H1 (cell line): ENCODE measurements around the gene DEAF1. TPM values are rescaled to one million over a fixed set of nuclear protein-coding genes. Genes with fewer than 3 reads are reported as not detected.

ENCODE experiments used
- CTCF ChIA-PET: fragments of 300-600 bp; sonication (Branson Sonifier 250); formaldehyde crosslinking; loops from one replicate; lab custom pipeline; 2021; ENCODE audit not compliant: partially characterized antibody; lab: Charles Lee
- POLR2A ChIA-PET: fragments of 300-600 bp; sonication (Branson Sonifier 250); formaldehyde crosslinking; loops from one replicate; lab custom pipeline; 2021; ENCODE audit warnings: inconsistent platforms; ENCODE audit not compliant: partially characterized antibody; lab: Charles Lee
- DNase-seq, 2 experiments: peaks; one replicate each; pipeline versions ENCODE4 v3.0.0 to v3.0.0-alpha.2; 2010 to 2022; ENCODE audit warnings: low spot score in 2 of 2, low read depth in 1 of 2, mixed read lengths in 1 of 2
- FAIRE-seq: peaks from 2 replicates; lab custom pipeline; 2011; peaks lifted over from hg19 to GRCh38; lab: Jason Lieb, UNC
- H2AFZ ChIP-seq: 2 replicates; pipeline ENCODE4 v1.8.1; 2012; ENCODE audit warnings: low read length, inconsistent platforms
- H2AK5ac ChIP-seq: 2 replicates; pipeline ENCODE4 v1.6.1; 2013; ENCODE audit warnings: low read depth, low read length
- H2BK120ac ChIP-seq: replicated peaks from 2 replicates; pipeline ENCODE3; 2013; ENCODE audit warnings: low read depth, low read length, inconsistent platforms
- H2BK12ac ChIP-seq: 2 replicates; pipeline ENCODE4 v1.6.1; 2013; ENCODE audit warnings: low read depth, low read length
- H2BK15ac ChIP-seq: 2 replicates; pipeline ENCODE4 v1.6.1; 2013; ENCODE audit warnings: low read length
- H2BK20ac ChIP-seq: 2 replicates; pipeline ENCODE4 v1.6.1; 2013; ENCODE audit warnings: low read length
- H2BK5ac ChIP-seq: 2 replicates; pipeline ENCODE4 v1.6.1; 2013; ENCODE audit warnings: low read depth, low read length
- H3K14ac ChIP-seq: 2 replicates; pipeline ENCODE4 v1.6.1; 2013; ENCODE audit warnings: inconsistent platforms; ENCODE audit not compliant: insufficient read length
- H3K18ac ChIP-seq: 2 replicates; pipeline ENCODE4 v1.6.1; 2013; ENCODE audit warnings: low read length; ENCODE audit errors: extremely low read depth
- H3K23ac ChIP-seq: 2 replicates; pipeline ENCODE4 v1.6.1; 2013; ENCODE audit warnings: inconsistent platforms; ENCODE audit not compliant: insufficient read length
- H3K23me2 ChIP-seq: 2 replicates; pipeline ENCODE4 v1.6.1; 2013; ENCODE audit warnings: low read depth, low read length
- H3K27ac ChIP-seq: 2 replicates; pipeline ENCODE4 v1.6.1; 2011; ENCODE audit warnings: low read depth, low read length, inconsistent platforms
- H3K27me3 ChIP-seq, 4 experiments: replicated peaks in 1 of 4; 1 replicate in 1 of 4; 2 replicates in 3 of 4; pipeline versions ENCODE4 v1.6.1 to v1.8.1; 2011 to 2013; ENCODE audit warnings: low read length in 3 of 4, mild to moderate bottlenecking in 3 of 4, inconsistent platforms in 2 of 4, mixed read lengths in 2 of 4, moderate library complexity in 1 of 4; ENCODE audit not compliant: control insufficient read depth in 3 of 4, insufficient read depth in 3 of 4; ENCODE audit errors: extremely low read depth in 1 of 4
- H3K36me3 ChIP-seq, 4 experiments: 2 replicates each; pipeline versions ENCODE4 v1.6.1 to v1.8.1; 2011 to 2013; ENCODE audit warnings: mild to moderate bottlenecking in 4 of 4, low read length in 3 of 4, moderate library complexity in 2 of 4, control low read depth in 1 of 4, inconsistent platforms in 1 of 4; ENCODE audit not compliant: insufficient read depth in 4 of 4, control insufficient read depth in 2 of 4
- H3K4ac ChIP-seq: replicated peaks from 2 replicates; pipeline ENCODE3; 2013; ENCODE audit warnings: low read length, low read depth, mixed read lengths, inconsistent platforms; ENCODE audit not compliant: insufficient read length
- H3K4me1 ChIP-seq, 4 experiments: replicated peaks in 1 of 4; 1 replicate in 1 of 4; 2 replicates in 3 of 4; pipeline versions ENCODE4 v1.6.1 to v1.8.1; 2011 to 2013; ENCODE audit warnings: low read length in 3 of 4, inconsistent platforms in 2 of 4, mixed read lengths in 1 of 4; ENCODE audit not compliant: insufficient read depth in 4 of 4, control insufficient read depth in 3 of 4
- H3K4me2 ChIP-seq, 2 experiments: 2 replicates each; pipeline versions ENCODE4 v1.6.1 to v1.8.1; 2011 to 2013; ENCODE audit warnings: low read depth in 2 of 2, low read length in 2 of 2, control low read depth in 1 of 2, inconsistent platforms in 1 of 2, mild to moderate bottlenecking in 1 of 2; ENCODE audit not compliant: insufficient read depth in 1 of 2
- H3K4me3 ChIP-seq, 4 experiments: fragments of 200-600, 300-600 bp in 1 of 4; sonication (generic), shearing (Covaris generic), sonication (Bioruptor Twin) in 1 of 4; 2 replicates each; pipeline versions ENCODE4 v1.5.1 to v1.8.1; 2011 to 2016; ENCODE audit warnings: low read length in 4 of 4, low read depth in 3 of 4, control low read depth in 2 of 4, inconsistent platforms in 2 of 4, mild to moderate bottlenecking in 2 of 4, mixed read lengths in 1 of 4, moderate library complexity in 1 of 4; ENCODE audit not compliant: insufficient read depth in 2 of 4; ENCODE audit errors: extremely low read depth in 1 of 4
- H3K56ac ChIP-seq: replicated peaks from 2 replicates; pipeline ENCODE3; 2013; ENCODE audit warnings: low read depth, mild to moderate bottlenecking, mixed read lengths, low read length, inconsistent platforms; ENCODE audit not compliant: insufficient read length
- H3K79me1 ChIP-seq: 2 replicates; pipeline ENCODE4 v1.6.1; 2013; ENCODE audit warnings: low read depth, low read length, control low read depth
- H3K79me2 ChIP-seq, 2 experiments: 2 replicates each; pipeline versions ENCODE4 v1.6.1 to v1.8.1; 2012 to 2013; ENCODE audit warnings: low read length in 2 of 2, mild to moderate bottlenecking in 2 of 2, inconsistent platforms in 1 of 2; ENCODE audit not compliant: insufficient read depth in 2 of 2, control insufficient read depth in 1 of 2
- H3K9ac ChIP-seq, 4 experiments: replicated peaks in 1 of 4; 1 replicate in 1 of 4; 2 replicates in 3 of 4; pipeline versions ENCODE4 v1.6.1 to v1.8.1; 2011 to 2013; ENCODE audit warnings: low read depth in 3 of 4, low read length in 3 of 4, control low read depth in 2 of 4, mild to moderate bottlenecking in 2 of 4, moderate library complexity in 2 of 4, inconsistent platforms in 1 of 4; ENCODE audit errors: extremely low read depth in 1 of 4
- H3K9me3 ChIP-seq, 2 experiments: 2 replicates each; pipeline versions ENCODE4 v1.6.1 to v1.8.1; 2012 to 2013; ENCODE audit warnings: mild to moderate bottlenecking in 2 of 2, moderate library complexity in 2 of 2, control low read depth in 1 of 2, inconsistent platforms in 1 of 2, low read depth in 1 of 2, low read length in 1 of 2, mixed read lengths in 1 of 2; ENCODE audit not compliant: insufficient read depth in 2 of 2
- H4K20me1 ChIP-seq, 2 experiments: replicated peaks in 1 of 2; 2 replicates each; pipeline versions ENCODE3 to v1.8.1; 2011 to 2013; ENCODE audit warnings: inconsistent platforms in 2 of 2, low read length in 2 of 2, mild to moderate bottlenecking in 1 of 2; ENCODE audit not compliant: insufficient read depth in 2 of 2, control insufficient read depth in 1 of 2
- H4K5ac ChIP-seq: 2 replicates; pipeline ENCODE4 v1.6.1; 2013; ENCODE audit warnings: low read length, low read depth, mixed read lengths, inconsistent platforms; ENCODE audit not compliant: insufficient read length
- H4K8ac ChIP-seq: 2 replicates; pipeline ENCODE4 v1.8.0; 2013; ENCODE audit warnings: mild to moderate bottlenecking, moderate library complexity, low read length, inconsistent platforms; ENCODE audit not compliant: insufficient read depth; ENCODE audit errors: extremely low read depth
- H4K91ac ChIP-seq: replicated peaks from 2 replicates; pipeline ENCODE3; 2013; ENCODE audit warnings: low read length, mixed read lengths, inconsistent platforms; ENCODE audit not compliant: insufficient read length
- BRCA1 ChIP-seq: IDR thresholded peaks from 2 replicates; pipeline ENCODE4 v1.6.1; 2012; ENCODE audit warnings: low read depth, low read length, improper control_type of control experiment
- CTBP2 ChIP-seq: IDR thresholded peaks from 2 replicates; pipeline ENCODE4 v1.7.0; 2011; ENCODE audit warnings: borderline replicate concordance, mild to moderate bottlenecking, moderate library complexity, mixed read lengths, low read length; ENCODE audit not compliant: insufficient read depth, insufficient read length
- E2F6 ChIP-seq: IDR thresholded peaks from 2 replicates; pipeline ENCODE4 v1.6.1; 2012; ENCODE audit warnings: inconsistent platforms
- WGBS, 2 experiments: shearing (Covaris generic) in 1 of 2; methylation state at CpG; one replicate each; pipeline versions ENCODE4 v1.1.6 to v1.1.7; 2013 to 2015; ENCODE audit warnings: low lambda C conversion rate in 2 of 2, mixed read lengths in 2 of 2, inconsistent platforms in 1 of 2, low coverage in 1 of 2, missing lambda C conversion rate in 1 of 2; ENCODE audit not compliant: insufficient replicate concordance in 2 of 2, insufficient coverage in 1 of 2, insufficient read length in 1 of 2; ENCODE audit errors: extremely low coverage in 1 of 2, missing lambda C conversion rate in 1 of 2; 5-methylcytosine and 5-hydroxymethylcytosine counted together
- polyA plus RNA-seq, 7 experiments: library from polyadenylated mRNA; depleted of rRNA in 3 of 7; stranded (reverse) in 5 of 7; unstranded in 2 of 7; fragments of >200 nt in 5 of 7; fragments of 200-250 nt in 2 of 7; gene quantifications; 1 replicate in 5 of 7; 2 replicates in 1 of 7; 4 replicates in 1 of 7; pipeline versions ENCODE4 v1.2.1 to v1.2.3, GENCODE V29; 2011 to 2013; ENCODE audit warnings: missing spikeins in 2 of 7, mixed read lengths in 2 of 7
- total RNA-seq: library from RNA; stranded (reverse); fragmentation: NEBNext Ultra II Directional; extraction: Animal tissue kit (Norgen Biotek cat#: 25700); gene quantifications from 2 replicates; pipeline ENCODE4 v1.2.1, GENCODE V29; 2021

Gene DEAF1
- total and polyA plus RNA-seq, 2 of the 8 experiments (the other 6 are each of a cell fraction or from before 2014, with no cell fraction given), result 47.3 to 58.4 TPM

GRCh38 chr11:688681-689080 lies 6.3 kb downstream of the DEAF1 start:
- H4K91ac ChIP-seq, result no peak overlapping the region
- DNase-seq, result no peak
- no peak overlapping the region for H3K18ac ChIP-seq
- no peak overlapping the region for H2BK5ac ChIP-seq
- no peak overlapping the region for H3K23ac ChIP-seq
- 94% methylated on average over 9 of the region's 9 CpGs; no CpG with 5 or more reads in 1 of the 2 experiments for WGBS, 2 experiments
- H2BK20ac ChIP-seq, result no peak overlapping the region
- no peak overlapping the region for H2BK15ac ChIP-seq
- POLR2A ChIA-PET, result no interaction called here
- H4K8ac ChIP-seq, result no peak overlapping the region; the same call in 1 of the 2 replicates
- no peaks in the 10 kb centered on the region for H3K27me3 ChIP-seq
- H3K27ac ChIP-seq, result no peak overlapping the region
- H3K4me3 ChIP-seq, result no peak overlapping the region
- no peak overlapping the region for H2BK12ac ChIP-seq
- TF ChIP-seq E2F6 (no peak), CTBP2 (no peak), BRCA1 (no peak)
- peaks cover 0 to 15% (median 2%) of the 10 kb centered on the region in 4 experiments; a peak in 3 of 7 replicates for H3K4me1 ChIP-seq
- H4K5ac ChIP-seq, result no peak overlapping the region
- no peak overlapping the region; a peak in 1 of 7 replicates for H3K9ac ChIP-seq
- peaks cover 10 to 12% of the 10 kb centered on the region in 2 experiments for H4K20me1 ChIP-seq
- H3K14ac ChIP-seq, result no peak overlapping the region
- no peaks in the 10 kb centered on the region for H3K9me3 ChIP-seq
- H3K4me2 ChIP-seq, result no peak overlapping the region
- no peak overlapping the region for H3K56ac ChIP-seq
- no peak overlapping the region for H2BK120ac ChIP-seq
- no peak overlapping the region for H2AFZ ChIP-seq
- H3K36me3 ChIP-seq, result peaks cover 6 to 45% (median 24%) of the 10 kb centered on the region in 4 experiments; a peak in 7 of 8 replicates
- peaks cover 0 to 27% of the 10 kb centered on the region in 2 experiments; a peak in 3 of 4 replicates for H3K79me2 ChIP-seq
- no peak for FAIRE-seq
- H3K79me1 ChIP-seq, result peaks cover 10% of the 10 kb centered on the region; the same call in 1 of the 2 replicates
- no peak overlapping the region for H2AK5ac ChIP-seq
- H3K4ac ChIP-seq, result no peak overlapping the region
- H3K23me2 ChIP-seq, result 0 out of 2 replicates have a peak, but pooled peaks cover 2% of the 10 kb centered on the region
- CTCF ChIA-PET, result interaction anchor here (1.0 to 1.1 kb wide), 3 partner anchors 12 to 36 kb away, joined by 3 to 4 read pairs (median 3); no protein-coding TSS in a partner anchor
